Measurements from ENCODE around the gene CADM2.

DNA sequence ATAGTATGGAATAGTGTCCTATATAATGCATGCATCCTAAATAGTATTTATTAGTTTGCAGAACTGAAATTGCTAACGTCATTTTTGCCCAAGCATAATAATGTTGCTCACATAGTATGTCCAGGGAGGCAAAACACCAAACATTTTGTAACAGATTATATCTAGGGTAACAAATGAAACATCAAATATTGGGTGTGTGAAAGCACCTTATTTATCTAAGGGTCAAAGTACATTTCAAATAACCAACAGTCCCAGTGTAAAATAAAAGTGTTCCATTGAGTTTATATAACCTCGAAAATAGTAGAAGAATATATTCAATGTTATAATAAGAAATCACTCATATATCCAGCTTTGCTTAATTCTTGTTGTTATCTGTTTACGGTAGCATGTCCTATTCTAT, 363.1 kb downstream of the CADM2 start:
- no peak for TF ChIP-seq EZH2 (IDR thresholded peaks at IDR 0.05)
- TF ChIP-seq POLR2AphosphoS5 (IDR thresholded peaks at IDR 0.05; ENCODE audit: borderline replicate concordance, low read depth, low read length), result no peak
- TF ChIP-seq FOXP2 (optimal IDR thresholded peaks at IDR 0.05; ENCODE audit: control extremely low read depth, extremely low read length, insufficient read depth), result no peak

All from SK-N-MC (cell line).